Measurements from ENCODE around the gene TMPRSS7.

TMPRSS7 gene

GRCh38 chr3:112109322-112109721, 74.8 kb downstream of the TMPRSS7 start:
- DNase-seq: no peak

GRCh38 chr3:112111785-112112402, 77.4 kb downstream of the TMPRSS7 start:
- peak; percentile 51 for DNase-seq

GRCh38 chr3:112114576-112115160, 80.1 kb downstream of the TMPRSS7 start:
- no peak for DNase-seq

GRCh38 chr3:112115161-112115739, 80.7 kb downstream of the TMPRSS7 start:
- no peak for DNase-seq

GRCh38 chr3:112115806-112116383, 81.4 kb downstream of the TMPRSS7 start:
- DNase-seq: no peak

GRCh38 chr3:112116748-112117186, 82.2 kb downstream of the TMPRSS7 start:
- no peak for DNase-seq

- DNase-seq: no peak
Observed at GRCh38 chr3:112117415-112117814, 82.9 kb downstream of the TMPRSS7 start.

- DNase-seq: no peak
Observed at GRCh38 chr3:112117841-112118571, 83.5 kb downstream of the TMPRSS7 start.

GRCh38 chr3:112119962-112120836, 85.7 kb downstream of the TMPRSS7 start:
- DNase-seq: no peak

- DNase-seq: no peak
Observed at GRCh38 chr3:112121577-112122547, 87.3 kb downstream of the TMPRSS7 start.

GRCh38 chr3:112122870-112123269, 88.3 kb downstream of the TMPRSS7 start:
- no peak for DNase-seq

GRCh38 chr3:112123548-112123947, 89.0 kb downstream of the TMPRSS7 start:
- DNase-seq: no peak

GRCh38 chr3:112124907-112125607, 90.5 kb downstream of the TMPRSS7 start:
- DNase-seq: no peak

GRCh38 chr3:112126511-112126911, 92.0 kb downstream of the TMPRSS7 start:
- no peak for DNase-seq

GRCh38 chr3:112127522-112128494, 93.3 kb downstream of the TMPRSS7 start:
- DNase-seq: no peak

- peak; percentile 46 for DNase-seq
Observed at GRCh38 chr3:112128843-112129727, 94.5 kb downstream of the TMPRSS7 start.

- no peak for DNase-seq
Observed at GRCh38 chr3:112129925-112130637, 95.5 kb downstream of the TMPRSS7 start.
